Transverse colon (tissue), 4 donors: ENCODE data around the gene RXRB.
A peak's percentile ranks its signal among the peaks of the same experiment; 100 is the strongest.

Source experiments
- CTCF ChIP-seq, 5 experiments: fragments of 200-600 bp in 3 of 5; fragments of 450-650 bp in 2 of 5; sonication (generic) in 3 of 5; IDR thresholded peaks; 1 replicate in 2 of 5; 2 replicates in 3 of 5; pipeline ENCODE4 v1.5.1; 2016 to 2017; ENCODE audit warnings: antibody characterized with exemption in 5 of 5, inconsistent platforms in 3 of 5, mild to moderate bottlenecking in 2 of 5, moderate library complexity in 1 of 5
- POLR2A ChIP-seq: fragments of 450-650 bp; IDR thresholded peaks from one replicate; pipeline ENCODE4 v1.6.1; 2016; ENCODE audit warnings: antibody characterized with exemption, mild to moderate bottlenecking, moderate library complexity
- POLR2AphosphoS5 ChIP-seq, 3 donors: sonication (generic); formaldehyde crosslinking; IDR thresholded peaks; one replicate each; pipeline ENCODE4 v1.6.1; 2016; ENCODE audit warnings: antibody characterized with exemption in 3 of 3

- peak in 2 of 5 experiments; percentile 22 to 46 for TF ChIP-seq CTCF (IDR thresholded peaks at IDR 0.05)
- TF ChIP-seq POLR2AphosphoS5 (IDR thresholded peaks at IDR 0.05): no peak
- no peak for TF ChIP-seq POLR2A
Observed at GRCh38 chr6:33248643-33248931, 48.1 kb upstream of the RXRB start.
